Measurements from ENCODE around the gene RASA4B. TPM values are rescaled to one million over a fixed set of nuclear protein-coding genes. Genes with fewer than 3 reads are reported as not detected.

The RASA4B gene
- total RNA-seq, 1 experiment from 2014 or later, result 1.2 TPM

DNA sequence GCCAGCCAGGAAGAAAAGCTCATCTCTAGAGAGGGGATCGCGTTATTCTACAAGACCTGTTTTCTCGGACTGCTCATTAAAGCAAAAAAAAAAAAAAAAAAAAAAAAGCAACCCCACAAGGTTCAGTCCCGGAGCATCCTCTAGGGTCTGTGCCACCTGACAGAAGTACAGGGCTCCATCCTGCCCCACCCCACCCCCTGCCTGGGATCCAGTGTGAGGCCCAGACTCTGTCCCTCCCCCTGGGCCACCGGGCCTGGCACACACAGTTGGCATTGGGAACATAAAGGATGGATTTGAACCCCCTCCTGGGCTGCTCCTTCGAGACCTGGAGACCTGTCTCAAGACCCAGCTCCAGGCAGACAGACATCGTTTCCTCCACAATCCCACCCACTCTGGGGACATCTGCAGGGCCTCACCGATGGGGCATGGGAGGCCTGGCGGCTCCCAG, 83.5 kb downstream of the RASA4B start:
- Histone ChIP-seq H3K27me3 (ENCODE audit: insufficient read depth, low read depth) (no peaks in the 10 kb centered on the region), H3K27ac (no peak overlapping the region), H3K9me3 (ENCODE audit: insufficient read depth, low read depth) (no peaks in the 10 kb centered on the region), H3K4me2 (peak overlapping the region; percentile 74), H3K4me1 (replicated peaks; ENCODE audit: insufficient read depth) (0 out of 2 replicates have a peak, but pooled peaks cover 6% of the 10 kb centered on the region), H3F3A (ENCODE audit: insufficient read depth, low read depth) (peaks cover 17% of the 10 kb centered on the region), H3K36me3 (ENCODE audit: low read depth) (no peaks in the 10 kb centered on the region), H4K20me1 (ENCODE audit: insufficient read depth) (no peaks in the 10 kb centered on the region), H3K9me2 (ENCODE audit: insufficient read depth) (no peaks in the 10 kb centered on the region), H2AFZ (peak overlapping the region; percentile 83), H3K79me2 (ENCODE audit: low read depth) (no peaks in the 10 kb centered on the region), H3K4me3 (peak overlapping the region; percentile 84)
- intact Hi-C loops (cut with micrococcal nuclease; ENCODE audit: unreplicated experiment), result no loop called here
- ChIA-PET POLR2A (ENCODE audit: unreplicated experiment) (interaction anchor here (0.6 kb wide), 1 partner anchor 1325 kb away, joined by 3 read pairs; no protein-coding TSS in a partner anchor), CTCF (interaction anchor here (0.6 kb wide), 3 partner anchors 31 to 53 kb away, joined by 4 to 14 read pairs (median 6); partner anchors contain the start of gene PRKRIP1)
- TF ChIP-seq CTCF (conservative IDR thresholded peaks at IDR 0.05), result no peak
- no peak for TF ChIP-seq EZH2 (IDR thresholded peaks at IDR 0.05; ENCODE audit: low read depth)
- no peak for DNase-seq
- TSS peak; percentile 41 for BruUV-seq (replicated peaks)

DNA sequence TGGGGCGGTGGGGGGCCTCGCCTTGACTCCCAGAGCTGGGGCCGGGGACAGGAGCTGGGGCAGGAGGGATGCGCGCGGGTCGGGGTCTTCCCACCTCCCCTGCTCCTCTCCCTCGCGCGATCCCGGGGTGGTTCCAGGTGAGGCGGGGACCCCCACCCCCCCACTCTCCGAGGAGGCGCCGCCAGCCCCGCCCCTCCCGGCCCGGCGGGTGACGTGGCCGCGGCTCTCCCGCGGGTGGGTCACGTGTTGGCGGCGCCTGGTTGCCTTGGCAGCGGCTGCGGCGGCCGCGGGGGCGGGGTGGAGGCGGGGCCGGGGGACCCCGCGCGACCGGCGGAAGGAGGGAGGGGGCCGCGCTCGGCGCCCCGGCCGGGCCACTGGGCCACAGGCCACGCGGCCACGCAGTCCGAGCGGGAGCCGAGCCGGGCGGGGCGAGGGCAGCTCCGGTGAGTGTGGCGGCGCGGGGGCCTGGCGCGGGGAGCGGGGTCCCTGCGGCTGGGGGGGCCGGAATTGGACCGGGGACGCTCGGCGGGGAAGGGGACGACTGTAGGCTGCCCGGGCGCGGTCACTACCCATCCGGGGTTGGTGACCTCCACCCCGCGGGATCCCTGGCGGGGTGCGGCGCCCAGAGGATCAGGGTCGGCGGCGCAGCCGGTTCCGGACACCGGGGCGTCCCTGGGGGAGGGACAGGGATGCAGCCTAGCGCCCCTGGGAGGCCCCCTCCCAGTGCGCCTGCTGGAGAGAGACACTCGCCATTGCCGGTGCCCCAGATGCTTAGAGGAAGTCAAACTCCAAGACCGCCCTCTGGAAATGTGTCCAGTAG, 84.1 kb downstream of the RASA4B start, which contains the start of gene ORAI2:
Gene ORAI2 (plus strand): TSS at position 357 of the 820 bp plus-strand sequence. CDS start 5,382 bp downstream, outside the sequence.
- H3K27ac ChIP-seq, result no peak within 1 kb of the TSS
- H3K9me2 ChIP-seq (ENCODE audit: insufficient read depth), result no peaks in the 10 kb centered on the region
- ChIA-PET POLR2A (ENCODE audit: unreplicated experiment) (interaction anchor here (0.6 kb wide), 1 partner anchor 1325 kb away, joined by 3 read pairs; no protein-coding TSS in a partner anchor), CTCF (interaction anchor here (0.6 kb wide), 4 partner anchors 32 to 1444 kb away, joined by 3 to 14 read pairs (median 5); partner anchors contain the start of gene PRKRIP1)
- no peaks in the 10 kb centered on the region for H3K36me3 ChIP-seq (ENCODE audit: low read depth)
- H3K4me2 ChIP-seq, result peak within 1 kb of the TSS; percentile 74
- H3K4me1 ChIP-seq (replicated peaks; ENCODE audit: insufficient read depth), result 0 out of 2 replicates have a peak, but pooled peaks cover 6% of the 10 kb centered on the region
- no peaks in the 10 kb centered on the region for H3K9me3 ChIP-seq (ENCODE audit: insufficient read depth, low read depth)
- no peaks in the 10 kb centered on the region for H4K20me1 ChIP-seq (ENCODE audit: insufficient read depth)
- no peaks in the 10 kb centered on the region for H3K79me2 ChIP-seq (ENCODE audit: low read depth)
- BruUV-seq (replicated peaks), result no TSS peak
- H2AFZ ChIP-seq, result peak within 1 kb of the TSS; percentile 83
- intact Hi-C loops (cut with micrococcal nuclease; ENCODE audit: unreplicated experiment), result no loop called here
- peak in 1 of 2 experiments; percentile 80 for DNase-seq
- TF ChIP-seq CTCF (conservative IDR thresholded peaks at IDR 0.05) (no peak), EZH2 (IDR thresholded peaks at IDR 0.05; ENCODE audit: low read depth) (no peak)
- peaks cover 17% of the 10 kb centered on the region for H3F3A ChIP-seq (ENCODE audit: insufficient read depth, low read depth)
- H3K27me3 ChIP-seq (ENCODE audit: insufficient read depth, low read depth), result no peaks in the 10 kb centered on the region
- peak within 1 kb of the TSS; percentile 84 for H3K4me3 ChIP-seq

Small RNA genes within 50 kb of the gene (microRNA-seq; reads per million reads assigned to microRNA genes)
- 26.3 reads per million, percentile 35 among the genes with 10 or more reads in this experiment for gene MIR4467 (ENCODE audit: borderline number of aligned reads, borderline replicate concordance)
- gene MIR5090 (ENCODE audit: borderline number of aligned reads, borderline replicate concordance), result 8.8 reads per million, percentile 13 among the genes with 10 or more reads in this experiment

Other genes with a start within 250 kb of the RASA4B start
- gene SH2B2, start 230.9 kb downstream of the RASA4B start, total RNA-seq (2021), result 12.1 and 18.4 TPM in 2 replicates
- not detected in 2 replicates for gene SPDYE6, start 161.3 kb downstream of the RASA4B start, total RNA-seq (2021)
- gene PRKRIP1, start 121.4 kb downstream of the RASA4B start, total RNA-seq (2021), result 34.6 and 43.1 TPM in 2 replicates
- gene ORAI2, start 84.2 kb downstream of the RASA4B start, total RNA-seq (2021), result 53.3 and 59.7 TPM in 2 replicates
- gene ALKBH4, start 52.9 kb downstream of the RASA4B start, total RNA-seq (2021), result 10.9 and 18.1 TPM in 2 replicates
- 35.3 and 57.9 TPM in 2 replicates for gene LRWD1, start 52.8 kb downstream of the RASA4B start, total RNA-seq (2021)
- 50.2 and 66.9 TPM in 2 replicates for gene POLR2J, start 38.9 kb downstream of the RASA4B start, total RNA-seq (2021)
- 24.3 and 36.8 TPM in 2 replicates for gene UPK3BL2, start 25.9 kb upstream of the RASA4B start, total RNA-seq (2021)
- gene SPDYE2, start 33.4 kb upstream of the RASA4B start, total RNA-seq (2021), result not detected in 2 replicates
- 51.1 and 54.0 TPM in 2 replicates for gene POLR2J3, start 54.8 kb upstream of the RASA4B start, total RNA-seq (2021)
- gene RASA4, start 99.0 kb upstream of the RASA4B start, total RNA-seq (2021), result 25.5 and 44.7 TPM in 2 replicates
- 39.8 and 52.0 TPM in 2 replicates for gene UPK3BL1, start 125.0 kb upstream of the RASA4B start, total RNA-seq (2021)
- gene SPDYE2B, start 132.5 kb upstream of the RASA4B start, total RNA-seq (2021), result not detected in 2 replicates
- gene POLR2J2, start 153.9 kb upstream of the RASA4B start, total RNA-seq (2021), result 16.4 and 17.6 TPM in 2 replicates
- 9.2 and 13.1 TPM in 2 replicates for gene FAM185A, start 231.2 kb upstream of the RASA4B start, total RNA-seq (2021)